ENCODE data around the gene CAGE1. TPM values are rescaled to one million over a fixed set of nuclear protein-coding genes. Genes with fewer than 3 reads are reported as not detected.
"Not testable (repeated sequence)": the region's sequence is repeated elsewhere in the genome, so short reads cannot be mapped to it uniquely, and the experiment has no call there.

The CAGE1 gene
- total and polyA plus RNA-seq, 4 donors = 0.15 TPM; not detected in 3

DNA sequence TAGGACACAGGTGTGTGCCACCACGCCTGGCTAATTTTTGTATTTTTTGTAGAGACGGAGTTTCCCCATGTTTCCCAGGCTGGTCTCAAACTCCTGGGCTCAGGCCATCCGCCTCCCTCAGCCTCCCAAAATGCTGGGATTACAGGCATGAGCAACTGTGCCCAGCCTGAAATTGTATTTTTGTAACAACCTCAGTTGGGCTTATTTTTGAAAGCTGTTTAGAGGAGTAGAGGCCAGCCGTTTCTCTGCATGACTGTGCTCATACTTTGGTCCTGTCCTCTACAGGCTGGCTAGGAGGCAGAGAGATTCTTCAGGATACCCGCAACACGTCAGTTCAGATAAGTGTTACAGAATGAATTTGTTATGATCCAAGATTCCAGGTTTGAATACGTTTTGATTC is 22.1 kb downstream of the CAGE1 start:
- no peaks in the 10 kb centered on the region for H3K4me1 ChIP-seq (ENCODE audit: control insufficient read depth in 5 of 5, insufficient read depth in 5 of 5, low read length in 5 of 5)
- ATAC-seq (ENCODE audit: insufficient read depth, low FRiP score) = no peak

DNA sequence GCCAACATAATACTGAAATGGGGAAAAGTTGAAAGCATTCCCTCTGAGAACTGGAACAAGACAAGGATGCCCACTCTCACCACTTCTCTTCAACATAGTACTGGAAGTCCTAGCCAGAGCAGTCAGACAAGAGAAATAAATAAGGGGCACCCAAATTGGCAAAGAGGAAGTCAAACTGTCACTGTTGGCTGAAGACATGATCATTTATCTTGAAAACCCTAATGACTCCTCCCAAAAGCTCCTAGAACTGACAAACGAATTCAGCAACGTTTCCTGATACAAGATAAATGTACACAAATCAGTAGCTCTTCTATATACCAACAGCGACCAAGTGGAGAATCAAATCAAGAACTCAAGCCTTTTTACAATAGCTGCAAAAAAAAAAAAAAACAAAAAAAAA is 37.6 kb downstream of the CAGE1 start:
- DNase-seq; H3K36me3 ChIP-seq (ENCODE audit: control insufficient read depth in 4 of 4, insufficient read depth in 4 of 4, low read length in 4 of 4); H3K27me3 ChIP-seq (ENCODE audit: control insufficient read depth in 3 of 3, insufficient read depth in 3 of 3, low read length in 2 of 3); H3K4me3 ChIP-seq; ATAC-seq (ENCODE audit: insufficient read depth, low FRiP score); H3K4me1 ChIP-seq (ENCODE audit: control insufficient read depth in 5 of 5, insufficient read depth in 5 of 5, low read length in 5 of 5); H3K27ac ChIP-seq (ENCODE audit: low read depth in 1 of 2, low read length in 1 of 2); H3K9me3 ChIP-seq (ENCODE audit: control insufficient read depth in 4 of 4, insufficient read depth in 3 of 4, low read length in 3 of 4); H3K9ac ChIP-seq (ENCODE audit: insufficient read depth in 1 of 2, low read length in 2 of 2): not testable (repeated sequence)
- 58 to 74% methylated on average over 3 of the region's 3 CpGs for WGBS, 2 donors

More for the DNA sequence above, 22.1 kb downstream of the CAGE1 start:
- H3K4me3 ChIP-seq = no peak overlapping the region
- H3K27me3 ChIP-seq (ENCODE audit: control insufficient read depth in 3 of 3, insufficient read depth in 3 of 3, low read length in 2 of 3) = no peaks in the 10 kb centered on the region
- WGBS, 2 donors = 89% methylated on average over 7 of the region's 7 CpGs
- H3K9me3 ChIP-seq (ENCODE audit: control insufficient read depth in 4 of 4, insufficient read depth in 3 of 4, low read length in 3 of 4) = no peaks in the 10 kb centered on the region
- TF ChIP-seq, protein P1, sequence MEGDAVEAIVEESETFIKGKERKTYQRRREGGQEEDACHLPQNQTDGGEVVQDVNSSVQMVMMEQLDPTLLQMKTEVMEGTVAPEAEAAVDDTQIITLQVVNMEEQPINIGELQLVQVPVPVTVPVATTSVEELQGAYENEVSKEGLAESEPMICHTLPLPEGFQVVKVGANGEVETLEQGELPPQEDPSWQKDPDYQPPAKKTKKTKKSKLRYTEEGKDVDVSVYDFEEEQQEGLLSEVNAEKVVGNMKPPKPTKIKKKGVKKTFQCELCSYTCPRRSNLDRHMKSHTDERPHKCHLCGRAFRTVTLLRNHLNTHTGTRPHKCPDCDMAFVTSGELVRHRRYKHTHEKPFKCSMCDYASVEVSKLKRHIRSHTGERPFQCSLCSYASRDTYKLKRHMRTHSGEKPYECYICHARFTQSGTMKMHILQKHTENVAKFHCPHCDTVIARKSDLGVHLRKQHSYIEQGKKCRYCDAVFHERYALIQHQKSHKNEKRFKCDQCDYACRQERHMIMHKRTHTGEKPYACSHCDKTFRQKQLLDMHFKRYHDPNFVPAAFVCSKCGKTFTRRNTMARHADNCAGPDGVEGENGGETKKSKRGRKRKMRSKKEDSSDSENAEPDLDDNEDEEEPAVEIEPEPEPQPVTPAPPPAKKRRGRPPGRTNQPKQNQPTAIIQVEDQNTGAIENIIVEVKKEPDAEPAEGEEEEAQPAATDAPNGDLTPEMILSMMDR (IDR thresholded peaks at IDR 0.05; ENCODE audit: control extremely low read depth, extremely low read depth) = no peak
- H3K9ac ChIP-seq (ENCODE audit: insufficient read depth in 1 of 2, low read length in 2 of 2) = no peak overlapping the region
- no peak overlapping the region for H3K27ac ChIP-seq (ENCODE audit: low read depth in 1 of 2, low read length in 1 of 2)
- DNase-seq = no peak
- no peaks in the 10 kb centered on the region for H3K36me3 ChIP-seq (ENCODE audit: control insufficient read depth in 4 of 4, insufficient read depth in 4 of 4, low read length in 4 of 4)

DNA sequence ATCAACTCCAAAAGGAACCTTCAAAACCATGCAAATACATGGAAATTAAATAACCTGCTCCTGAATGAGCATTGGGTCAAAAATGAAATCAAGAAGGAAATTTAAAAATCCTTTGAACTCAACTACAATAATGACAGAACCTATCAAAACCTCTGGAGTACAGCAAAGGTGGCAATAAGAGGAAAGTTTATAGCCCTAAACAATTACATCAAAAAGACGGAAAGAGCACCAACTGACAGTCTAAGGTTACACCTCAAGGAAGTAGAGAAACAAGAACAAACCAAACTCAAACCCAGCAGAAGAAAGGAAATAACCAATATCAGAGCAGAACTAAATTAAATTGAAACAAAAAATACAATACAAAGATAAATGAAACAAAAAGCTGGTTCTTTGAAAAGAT is 39.0 kb downstream of the CAGE1 start:
- not testable (repeated sequence) for H3K4me3 ChIP-seq; H3K4me1 ChIP-seq (ENCODE audit: control insufficient read depth in 5 of 5, insufficient read depth in 5 of 5, low read length in 5 of 5); H3K27ac ChIP-seq (ENCODE audit: low read depth in 1 of 2, low read length in 1 of 2); ATAC-seq (ENCODE audit: insufficient read depth, low FRiP score); H3K9me3 ChIP-seq (ENCODE audit: control insufficient read depth in 4 of 4, insufficient read depth in 3 of 4, low read length in 3 of 4); DNase-seq; H3K9ac ChIP-seq (ENCODE audit: insufficient read depth in 1 of 2, low read length in 2 of 2); H3K27me3 ChIP-seq (ENCODE audit: control insufficient read depth in 3 of 3, insufficient read depth in 3 of 3, low read length in 2 of 3); H3K36me3 ChIP-seq (ENCODE audit: control insufficient read depth in 4 of 4, insufficient read depth in 4 of 4, low read length in 4 of 4)
- 73 to 84% methylated on average over 1 of the region's 1 CpG for WGBS, 2 donors

DNA sequence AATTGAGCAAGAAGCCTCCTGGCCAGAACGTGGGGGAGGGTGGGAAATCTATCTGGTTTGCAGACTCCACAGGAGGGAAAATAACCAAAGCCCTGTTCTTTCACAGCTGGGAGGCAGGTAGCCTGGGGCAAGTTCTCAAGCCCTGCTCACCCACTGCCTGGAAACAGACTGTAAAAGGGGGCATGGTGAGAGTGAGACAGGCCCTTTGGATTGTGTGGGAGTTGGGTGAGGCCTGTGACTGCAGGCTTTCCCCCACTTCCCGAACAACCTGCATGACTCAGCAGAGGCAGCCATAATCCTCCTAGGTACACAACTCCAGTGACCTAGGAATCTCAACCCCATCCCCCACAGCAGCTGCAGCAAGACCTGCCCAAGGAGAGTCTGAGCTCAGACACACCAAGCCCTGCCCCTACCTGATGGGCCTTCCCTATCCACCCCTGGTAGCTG is 42.0 kb downstream of the CAGE1 start:
- H3K36me3 ChIP-seq (ENCODE audit: control insufficient read depth in 4 of 4, insufficient read depth in 4 of 4, low read length in 4 of 4); H3K27me3 ChIP-seq (ENCODE audit: control insufficient read depth in 3 of 3, insufficient read depth in 3 of 3, low read length in 2 of 3); ATAC-seq (ENCODE audit: insufficient read depth, low FRiP score); H3K27ac ChIP-seq (ENCODE audit: low read depth in 1 of 2, low read length in 1 of 2); H3K4me3 ChIP-seq; H3K9me3 ChIP-seq (ENCODE audit: control insufficient read depth in 4 of 4, insufficient read depth in 3 of 4, low read length in 3 of 4); H3K9ac ChIP-seq (ENCODE audit: insufficient read depth in 1 of 2, low read length in 2 of 2); H3K4me1 ChIP-seq (ENCODE audit: control insufficient read depth in 5 of 5, insufficient read depth in 5 of 5, low read length in 5 of 5); DNase-seq: not testable (repeated sequence)
- whole genome bisulfite sequencing, 2 donors = 61 to 62% methylated on average over 2 of the region's 2 CpGs

DNA sequence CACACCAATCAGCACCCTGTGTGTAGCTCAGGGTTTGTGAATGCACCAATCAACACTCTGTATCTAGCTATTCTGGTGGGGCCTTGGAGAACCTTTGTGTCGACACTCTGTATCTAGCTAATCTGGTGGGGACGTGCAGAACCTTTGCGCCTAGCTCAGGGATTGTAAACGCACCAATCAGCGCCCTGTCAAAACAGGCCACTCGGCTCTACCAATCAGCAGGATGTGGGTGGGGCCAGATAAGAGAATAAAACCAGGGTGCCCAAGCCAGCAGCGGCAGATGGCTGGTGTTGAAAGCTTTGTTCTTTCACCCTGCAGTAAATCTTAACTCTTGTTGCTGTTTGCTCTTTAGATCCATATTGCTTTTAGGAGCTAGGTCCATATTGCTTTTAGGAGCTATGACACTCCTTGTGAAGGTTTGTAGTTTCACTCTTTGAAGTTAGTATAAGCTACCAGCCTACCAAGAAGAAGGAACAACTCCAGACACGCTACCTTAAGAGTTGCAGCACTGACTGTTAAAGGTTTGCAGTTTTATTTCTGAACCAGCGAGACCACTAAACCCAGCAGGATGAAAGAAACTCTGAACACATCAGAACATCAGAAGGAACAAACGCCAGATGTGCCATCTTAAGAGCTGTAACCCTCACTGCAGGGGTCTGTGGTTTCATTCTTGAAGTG is 44.6 kb downstream of the CAGE1 start:
- H3K27ac ChIP-seq (ENCODE audit: low read depth in 1 of 2, low read length in 1 of 2); DNase-seq; H3K9me3 ChIP-seq (ENCODE audit: control insufficient read depth in 4 of 4, insufficient read depth in 3 of 4, low read length in 3 of 4); H3K4me1 ChIP-seq (ENCODE audit: control insufficient read depth in 5 of 5, insufficient read depth in 5 of 5, low read length in 5 of 5); ATAC-seq (ENCODE audit: insufficient read depth, low FRiP score); H3K4me3 ChIP-seq; H3K36me3 ChIP-seq (ENCODE audit: control insufficient read depth in 4 of 4, insufficient read depth in 4 of 4, low read length in 4 of 4); H3K9ac ChIP-seq (ENCODE audit: insufficient read depth in 1 of 2, low read length in 2 of 2); H3K27me3 ChIP-seq (ENCODE audit: control insufficient read depth in 3 of 3, insufficient read depth in 3 of 3, low read length in 2 of 3): not testable (repeated sequence)
- 79 to 87% methylated on average over 10 of the region's 10 CpGs for WGBS, 2 donors
